ENCODE data around the gene CHTOP. TPM values are rescaled to one million over a fixed set of nuclear protein-coding genes. Genes with fewer than 3 reads are reported as not detected.
A peak's percentile ranks its signal among the peaks of the same experiment; 100 is the strongest.

The CHTOP gene
- total RNA-seq, 1 donor from 2014 or later: 47.9 TPM

- Mint-ChIP-seq H3K4me1 (ENCODE audit: low read depth) (peaks cover 53% of the 10 kb centered on the region), H3K27me3 (ENCODE audit: low read depth) (no peaks in the 10 kb centered on the region), H3K9me3 (ENCODE audit: low read depth) (no peaks in the 10 kb centered on the region), H3K27ac (ENCODE audit: unreplicated experiment) (peak within 1 kb of the TSS; percentile 77), H3K4me3 (ENCODE audit: unreplicated experiment) (peak within 1 kb of the TSS; percentile 90), H3K36me3 (ENCODE audit: low read depth) (no peaks in the 10 kb centered on the region)
- DNase-seq (ENCODE audit: low spot score): no peak
- TF ChIP-seq, protein P1, sequence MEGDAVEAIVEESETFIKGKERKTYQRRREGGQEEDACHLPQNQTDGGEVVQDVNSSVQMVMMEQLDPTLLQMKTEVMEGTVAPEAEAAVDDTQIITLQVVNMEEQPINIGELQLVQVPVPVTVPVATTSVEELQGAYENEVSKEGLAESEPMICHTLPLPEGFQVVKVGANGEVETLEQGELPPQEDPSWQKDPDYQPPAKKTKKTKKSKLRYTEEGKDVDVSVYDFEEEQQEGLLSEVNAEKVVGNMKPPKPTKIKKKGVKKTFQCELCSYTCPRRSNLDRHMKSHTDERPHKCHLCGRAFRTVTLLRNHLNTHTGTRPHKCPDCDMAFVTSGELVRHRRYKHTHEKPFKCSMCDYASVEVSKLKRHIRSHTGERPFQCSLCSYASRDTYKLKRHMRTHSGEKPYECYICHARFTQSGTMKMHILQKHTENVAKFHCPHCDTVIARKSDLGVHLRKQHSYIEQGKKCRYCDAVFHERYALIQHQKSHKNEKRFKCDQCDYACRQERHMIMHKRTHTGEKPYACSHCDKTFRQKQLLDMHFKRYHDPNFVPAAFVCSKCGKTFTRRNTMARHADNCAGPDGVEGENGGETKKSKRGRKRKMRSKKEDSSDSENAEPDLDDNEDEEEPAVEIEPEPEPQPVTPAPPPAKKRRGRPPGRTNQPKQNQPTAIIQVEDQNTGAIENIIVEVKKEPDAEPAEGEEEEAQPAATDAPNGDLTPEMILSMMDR (IDR thresholded peaks at IDR 0.05): no peak
Observed at GRCh38 chr1:153612755-153613331, 21.0 kb upstream of the CHTOP start, which contains the start of gene S100A16. TSS of gene S100A16 (minus strand) at chr1:153613137. CDS start at chr1:153608151, 4,986 bp downstream.

DNA sequence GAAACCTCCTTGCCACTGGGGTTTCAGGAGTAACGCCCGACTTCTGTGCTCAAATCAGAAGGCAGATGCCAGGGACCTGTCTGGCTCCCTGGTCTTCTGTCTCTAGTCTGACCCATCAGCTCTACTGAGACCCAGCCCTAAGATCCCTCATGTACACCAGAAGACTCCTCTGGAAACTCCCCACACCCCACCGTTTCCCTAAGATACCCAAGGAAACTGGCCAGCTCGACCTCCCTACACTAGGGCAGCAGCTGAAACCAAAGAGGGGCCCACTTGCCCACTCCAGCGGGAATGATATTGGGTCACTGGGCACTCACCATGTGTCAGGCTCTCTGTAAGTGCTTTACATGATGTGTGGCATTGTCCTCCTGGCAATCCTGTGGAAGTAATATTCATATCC lies 20.5 kb upstream of the CHTOP start:
- peak overlapping the region; percentile 90 for H3K4me3 Mint-ChIP-seq (ENCODE audit: unreplicated experiment)
- H3K4me1 Mint-ChIP-seq (ENCODE audit: low read depth): peaks cover 49% of the 10 kb centered on the region
- no peaks in the 10 kb centered on the region for H3K27me3 Mint-ChIP-seq (ENCODE audit: low read depth)
- TF ChIP-seq, protein P1 (IDR thresholded peaks at IDR 0.05): no peak
- H3K9me3 Mint-ChIP-seq (ENCODE audit: low read depth): no peaks in the 10 kb centered on the region
- H3K27ac Mint-ChIP-seq (ENCODE audit: unreplicated experiment): no peak overlapping the region
- DNase-seq (ENCODE audit: low spot score): no peak
- H3K36me3 Mint-ChIP-seq (ENCODE audit: low read depth): no peaks in the 10 kb centered on the region

GRCh38 chr1:153614189-153614900 lies 19.5 kb upstream of the CHTOP start:
- H3K36me3 Mint-ChIP-seq (ENCODE audit: low read depth): peaks cover 3% of the 10 kb centered on the region
- H3K27ac Mint-ChIP-seq (ENCODE audit: unreplicated experiment): no peak overlapping the region
- peaks cover 40% of the 10 kb centered on the region for H3K4me1 Mint-ChIP-seq (ENCODE audit: low read depth)
- TF ChIP-seq, protein P1 (IDR thresholded peaks at IDR 0.05): no peak
- H3K27me3 Mint-ChIP-seq (ENCODE audit: low read depth): no peaks in the 10 kb centered on the region
- no peaks in the 10 kb centered on the region for H3K9me3 Mint-ChIP-seq (ENCODE audit: low read depth)
- no peak overlapping the region for H3K4me3 Mint-ChIP-seq (ENCODE audit: unreplicated experiment)
- no peak for DNase-seq (ENCODE audit: low spot score)

- Mint-ChIP-seq H3K36me3 (ENCODE audit: low read depth) (peaks cover 7% of the 10 kb centered on the region), H3K4me1 (ENCODE audit: low read depth) (peaks cover 34% of the 10 kb centered on the region), H3K27ac (ENCODE audit: unreplicated experiment) (no peak overlapping the region), H3K4me3 (ENCODE audit: unreplicated experiment) (no peak overlapping the region), H3K9me3 (ENCODE audit: low read depth) (no peaks in the 10 kb centered on the region), H3K27me3 (ENCODE audit: low read depth) (no peaks in the 10 kb centered on the region)
- TF ChIP-seq, protein P1 (IDR thresholded peaks at IDR 0.05): no peak
- no peak for DNase-seq (ENCODE audit: low spot score)
Observed at GRCh38 chr1:153614906-153615305, 19.0 kb upstream of the CHTOP start.

DNA sequence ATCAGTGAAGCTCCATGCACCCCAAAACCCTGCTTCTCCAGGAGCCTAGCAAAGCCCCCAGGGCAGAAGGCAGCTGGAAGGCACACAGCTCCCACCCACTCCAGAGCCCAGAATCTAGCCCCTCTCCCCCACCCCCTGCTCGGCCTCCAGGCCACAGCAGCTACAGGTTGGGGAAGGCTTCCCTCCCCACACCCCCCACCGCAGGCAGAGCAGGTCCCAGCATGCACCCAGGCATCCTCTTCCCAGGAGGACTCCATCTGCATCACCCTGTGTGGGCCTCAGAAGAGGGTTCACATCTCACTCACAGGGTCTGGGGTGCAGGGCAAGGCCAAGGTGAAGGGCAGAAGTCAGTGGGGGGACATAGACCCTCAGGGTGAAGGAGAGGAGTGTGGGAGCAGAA lies 18.5 kb upstream of the CHTOP start:
- Mint-ChIP-seq H3K4me1 (ENCODE audit: low read depth) (peaks cover 29% of the 10 kb centered on the region), H3K36me3 (ENCODE audit: low read depth) (peaks cover 7% of the 10 kb centered on the region), H3K27ac (ENCODE audit: unreplicated experiment) (no peak overlapping the region), H3K4me3 (ENCODE audit: unreplicated experiment) (no peak overlapping the region), H3K27me3 (ENCODE audit: low read depth) (no peaks in the 10 kb centered on the region), H3K9me3 (ENCODE audit: low read depth) (no peaks in the 10 kb centered on the region)
- TF ChIP-seq, protein P1 (IDR thresholded peaks at IDR 0.05): no peak
- no peak for DNase-seq (ENCODE audit: low spot score)

Measured in chondrocyte (in vitro differentiated cells).